Karpas-422 (cell line): ENCODE data around the gene MRPS16. TPM values are rescaled to one million over a fixed set of nuclear protein-coding genes. Genes with fewer than 3 reads are reported as not detected.
A peak's percentile ranks its signal among the peaks of the same experiment; 100 is the strongest.

Experiments used
- DNase-seq: peaks from one replicate; pipeline ENCODE4 v3.0.0-alpha.2; 2015
- H2AFZ ChIP-seq: fragments of 200-600 bp; sonication (generic); 2 replicates; pipeline ENCODE4 v1.6.1; 2014; ENCODE audit warnings: antibody characterized with exemption, low read length, mixed read lengths
- H3K27ac ChIP-seq: fragments of 200-600 bp; sonication (generic); 2 replicates; pipeline ENCODE4 v1.5.1; 2014; ENCODE audit warnings: mild to moderate bottlenecking, low read length, moderate library complexity
- H3K27me3 ChIP-seq: fragments of 200-600 bp; sonication (generic); 2 replicates; pipeline ENCODE4 v1.6.1; 2014; ENCODE audit warnings: low read length, mixed read lengths
- H3K36me3 ChIP-seq: fragments of 200-600 bp; sonication (generic); 2 replicates; pipeline ENCODE4 v1.6.1; 2014; ENCODE audit warnings: low read length, mixed read lengths; ENCODE audit not compliant: insufficient read depth
- H3K4me1 ChIP-seq: fragments of 200-600 bp; sonication (generic); 2 replicates; pipeline ENCODE4 v1.6.1; 2014; ENCODE audit warnings: mild to moderate bottlenecking, low read length, mixed read lengths
- H3K4me2 ChIP-seq: fragments of 200-600 bp; sonication (generic); 2 replicates; pipeline ENCODE4 v1.6.1; 2014; ENCODE audit warnings: low read length, low read depth, mild to moderate bottlenecking; ENCODE audit not compliant: poor library complexity, severe bottlenecking
- H3K4me3 ChIP-seq: fragments of 200-600 bp; sonication (generic); 2 replicates; pipeline ENCODE4 v1.5.1; 2014; ENCODE audit warnings: mild to moderate bottlenecking, antibody characterized with exemption, low read length, mixed read lengths
- H3K79me2 ChIP-seq: fragments of 200-600 bp; sonication (generic); 2 replicates; pipeline ENCODE4 v1.6.1; 2014; ENCODE audit warnings: mild to moderate bottlenecking, low read length, mixed read lengths
- H3K9ac ChIP-seq: fragments of 200-600 bp; sonication (generic); 2 replicates; pipeline ENCODE4 v1.6.0; 2014; ENCODE audit warnings: low read length
- H3K9me2 ChIP-seq: fragments of 200-600 bp; sonication (generic), shearing (Covaris generic); replicated peaks from 2 replicates; pipeline ENCODE4 v1.6.0; 2014; ENCODE audit warnings: mild to moderate bottlenecking, low read length, moderate library complexity; ENCODE audit not compliant: insufficient read depth
- H3K9me3 ChIP-seq: fragments of 300-700, 200-600 bp; sonication (generic); 2 replicates; pipeline ENCODE4 v1.6.1; 2014; ENCODE audit warnings: low read length, mixed read lengths
- H4K20me1 ChIP-seq: fragments of 200-600 bp; sonication (generic); 2 replicates; pipeline ENCODE4 v1.6.1; 2014; ENCODE audit warnings: mild to moderate bottlenecking, antibody characterized with exemption, low read length, low read depth; ENCODE audit not compliant: insufficient read depth
- total RNA-seq: library from RNA; depleted of rRNA; stranded (reverse); fragments of >200 nt; shearing (Covaris generic); gene quantifications from 2 replicates; pipeline ENCODE4 v1.2.3, GENCODE V29; 2014; ENCODE audit warnings: low replicate concordance

MRPS16 gene
- total RNA-seq, 1 experiment from 2014 or later, result 88.2 TPM

- Histone ChIP-seq H3K36me3 (peaks cover 43% of the 10 kb centered on the region), H3K4me3 (peak overlapping the region; percentile 90), H3K27me3 (no peaks in the 10 kb centered on the region), H3K27ac (peak overlapping the region; percentile 83), H3K4me2 (peak overlapping the region; percentile 90), H3K9ac (peak overlapping the region; percentile 84), H3K9me3 (no peaks in the 10 kb centered on the region), H2AFZ (no peak overlapping the region), H3K9me2 (no peaks in the 10 kb centered on the region), H3K4me1 (peaks cover 66% of the 10 kb centered on the region), H4K20me1 (no peaks in the 10 kb centered on the region), H3K79me2 (peaks cover 82% of the 10 kb centered on the region)
- DNase-seq, result peak; percentile 65
Observed at GRCh38 chr10:73247509-73248258, 4.8 kb downstream of the MRPS16 start.

- Histone ChIP-seq H3K36me3 (peaks cover 49% of the 10 kb centered on the region), H4K20me1 (no peaks in the 10 kb centered on the region), H3K4me1 (peaks cover 66% of the 10 kb centered on the region), H2AFZ (no peak within 1 kb of the TSS), H3K4me2 (peak within 1 kb of the TSS; percentile 90), H3K9ac (peak within 1 kb of the TSS; percentile 84), H3K27ac (peak within 1 kb of the TSS; percentile 83), H3K4me3 (peak within 1 kb of the TSS; percentile 90), H3K9me2 (no peaks in the 10 kb centered on the region), H3K79me2 (peaks cover 80% of the 10 kb centered on the region), H3K27me3 (no peaks in the 10 kb centered on the region), H3K9me3 (no peaks in the 10 kb centered on the region)
- DNase-seq, result peak; percentile 98
Observed at GRCh38 chr10:73246646-73247508, 5.6 kb downstream of the MRPS16 start, which contains the start of gene DNAJC9. Gene DNAJC9, minus strand, starts transcription at chr10:73247255. Its CDS starts 66 bp downstream, at chr10:73247189.

- Histone ChIP-seq H3K9me3 (no peaks in the 10 kb centered on the region), H2AFZ (no peak overlapping the region), H3K27me3 (no peaks in the 10 kb centered on the region), H3K4me2 (peak overlapping the region; percentile 90), H3K9ac (peak overlapping the region; percentile 84), H3K79me2 (peaks cover 75% of the 10 kb centered on the region), H3K9me2 (no peaks in the 10 kb centered on the region), H4K20me1 (no peaks in the 10 kb centered on the region), H3K27ac (peak overlapping the region; percentile 81), H3K36me3 (peaks cover 55% of the 10 kb centered on the region), H3K4me3 (peak overlapping the region; percentile 90), H3K4me1 (peaks cover 63% of the 10 kb centered on the region)
- peak; percentile 61 for DNase-seq
Observed at GRCh38 chr10:73246322-73246645, 6.2 kb downstream of the MRPS16 start.

- no peaks in the 10 kb centered on the region for H4K20me1 ChIP-seq
- no peaks in the 10 kb centered on the region for H3K9me2 ChIP-seq
- no peak overlapping the region for H2AFZ ChIP-seq
- no peak for DNase-seq
- H3K4me1 ChIP-seq, result peaks cover 50% of the 10 kb centered on the region
- H3K27me3 ChIP-seq, result no peaks in the 10 kb centered on the region
- H3K9ac ChIP-seq, result peak overlapping the region; percentile 84
- no peaks in the 10 kb centered on the region for H3K9me3 ChIP-seq
- peaks cover 57% of the 10 kb centered on the region; the same call in 1 of the 2 replicates for H3K36me3 ChIP-seq
- peak overlapping the region; percentile 10; the same call in 1 of the 2 replicates for H3K27ac ChIP-seq
- peak overlapping the region; percentile 90 for H3K4me2 ChIP-seq
- H3K4me3 ChIP-seq, result peak overlapping the region; percentile 90
- peaks cover 66% of the 10 kb centered on the region for H3K79me2 ChIP-seq
Observed at GRCh38 chr10:73244866-73245477, 7.5 kb downstream of the MRPS16 start.

GRCh38 chr10:73239908-73240307, 12.5 kb downstream of the MRPS16 start:
- Histone ChIP-seq H3K4me2 (no peak overlapping the region), H3K9ac (no peak overlapping the region), H3K27ac (no peak overlapping the region), H4K20me1 (no peaks in the 10 kb centered on the region), H3K9me2 (no peaks in the 10 kb centered on the region), H3K4me3 (no peak overlapping the region), H3K9me3 (no peaks in the 10 kb centered on the region), H3K36me3 (peaks cover 62% of the 10 kb centered on the region; the same call in 1 of the 2 replicates), H3K4me1 (peaks cover 11% of the 10 kb centered on the region), H2AFZ (no peak overlapping the region), H3K27me3 (no peaks in the 10 kb centered on the region), H3K79me2 (peaks cover 27% of the 10 kb centered on the region)
- no peak for DNase-seq

- H4K20me1 ChIP-seq, result no peaks in the 10 kb centered on the region
- H3K4me3 ChIP-seq, result no peak overlapping the region
- H3K4me2 ChIP-seq, result no peak overlapping the region
- no peaks in the 10 kb centered on the region for H3K9me3 ChIP-seq
- no peaks in the 10 kb centered on the region for H3K9me2 ChIP-seq
- no peak for DNase-seq
- 0 out of 2 replicates have a peak, but pooled peaks cover 3% of the 10 kb centered on the region for H3K4me1 ChIP-seq
- H3K79me2 ChIP-seq, result peaks cover 18% of the 10 kb centered on the region
- no peak overlapping the region for H2AFZ ChIP-seq
- peaks cover 59% of the 10 kb centered on the region; the same call in 1 of the 2 replicates for H3K36me3 ChIP-seq
- no peak overlapping the region for H3K9ac ChIP-seq
- no peak overlapping the region for H3K27ac ChIP-seq
- no peaks in the 10 kb centered on the region for H3K27me3 ChIP-seq
Observed at GRCh38 chr10:73238990-73239566, 13.4 kb downstream of the MRPS16 start.

- Histone ChIP-seq H3K27ac (no peak overlapping the region), H3K9ac (no peak overlapping the region), H3K4me2 (no peak overlapping the region), H3K9me3 (no peaks in the 10 kb centered on the region), H3K4me3 (no peak overlapping the region), H3K27me3 (no peaks in the 10 kb centered on the region), H3K36me3 (peaks cover 27% of the 10 kb centered on the region; the same call in 1 of the 2 replicates), H2AFZ (no peak overlapping the region), H3K9me2 (no peaks in the 10 kb centered on the region), H3K4me1 (no peaks in the 10 kb centered on the region), H4K20me1 (no peaks in the 10 kb centered on the region), H3K79me2 (no peaks in the 10 kb centered on the region)
- DNase-seq, result no peak
Observed at GRCh38 chr10:73234695-73235094, 17.7 kb downstream of the MRPS16 start.
